ENCODE measurements around the gene OSBPL10.
"Not testable (repeated sequence)": the region's sequence is repeated elsewhere in the genome, so short reads cannot be mapped to it uniquely, and the experiment has no call there.

The OSBPL10 gene

DNA sequence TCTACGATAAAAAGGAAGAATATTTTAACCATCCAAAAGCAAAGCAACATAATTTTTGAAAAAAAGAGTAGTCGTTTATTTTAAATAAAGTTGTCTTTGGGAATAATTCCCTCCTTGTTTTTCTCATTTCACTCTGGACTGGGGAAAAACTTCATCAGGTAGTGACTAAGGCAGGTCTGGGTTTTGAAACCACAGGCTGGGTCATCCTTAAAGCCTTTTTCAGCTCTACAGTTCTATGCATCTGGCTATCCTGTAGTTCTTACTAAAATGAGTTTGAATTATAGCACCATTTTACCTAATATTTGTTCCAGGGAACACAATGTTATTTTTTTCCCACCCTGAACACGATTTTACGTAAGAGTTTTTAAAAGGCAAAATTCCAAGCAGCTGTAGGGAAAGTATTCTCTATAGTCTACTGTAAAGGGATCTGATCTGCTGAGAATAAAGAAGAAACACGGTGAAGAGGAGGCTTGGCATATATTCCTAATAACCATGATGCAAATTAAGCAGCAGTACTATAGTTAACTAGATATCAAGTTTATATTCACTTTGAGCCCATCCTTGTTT lies 107.7 kb downstream of the OSBPL10 start:
- H3K9me3 ChIP-seq = no peaks in the 10 kb centered on the region
- no peak for DNase-seq
- no peak overlapping the region for H3K4me3 ChIP-seq (ENCODE audit: low read depth, low read length)
- no peaks in the 10 kb centered on the region for H3K27me3 ChIP-seq
- no peaks in the 10 kb centered on the region for H3K4me1 ChIP-seq
- no peaks in the 10 kb centered on the region for H3K36me3 ChIP-seq
- TF ChIP-seq, protein P1, sequence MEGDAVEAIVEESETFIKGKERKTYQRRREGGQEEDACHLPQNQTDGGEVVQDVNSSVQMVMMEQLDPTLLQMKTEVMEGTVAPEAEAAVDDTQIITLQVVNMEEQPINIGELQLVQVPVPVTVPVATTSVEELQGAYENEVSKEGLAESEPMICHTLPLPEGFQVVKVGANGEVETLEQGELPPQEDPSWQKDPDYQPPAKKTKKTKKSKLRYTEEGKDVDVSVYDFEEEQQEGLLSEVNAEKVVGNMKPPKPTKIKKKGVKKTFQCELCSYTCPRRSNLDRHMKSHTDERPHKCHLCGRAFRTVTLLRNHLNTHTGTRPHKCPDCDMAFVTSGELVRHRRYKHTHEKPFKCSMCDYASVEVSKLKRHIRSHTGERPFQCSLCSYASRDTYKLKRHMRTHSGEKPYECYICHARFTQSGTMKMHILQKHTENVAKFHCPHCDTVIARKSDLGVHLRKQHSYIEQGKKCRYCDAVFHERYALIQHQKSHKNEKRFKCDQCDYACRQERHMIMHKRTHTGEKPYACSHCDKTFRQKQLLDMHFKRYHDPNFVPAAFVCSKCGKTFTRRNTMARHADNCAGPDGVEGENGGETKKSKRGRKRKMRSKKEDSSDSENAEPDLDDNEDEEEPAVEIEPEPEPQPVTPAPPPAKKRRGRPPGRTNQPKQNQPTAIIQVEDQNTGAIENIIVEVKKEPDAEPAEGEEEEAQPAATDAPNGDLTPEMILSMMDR (IDR thresholded peaks at IDR 0.05; ENCODE audit: low read depth, low read length) = no peak

DNA sequence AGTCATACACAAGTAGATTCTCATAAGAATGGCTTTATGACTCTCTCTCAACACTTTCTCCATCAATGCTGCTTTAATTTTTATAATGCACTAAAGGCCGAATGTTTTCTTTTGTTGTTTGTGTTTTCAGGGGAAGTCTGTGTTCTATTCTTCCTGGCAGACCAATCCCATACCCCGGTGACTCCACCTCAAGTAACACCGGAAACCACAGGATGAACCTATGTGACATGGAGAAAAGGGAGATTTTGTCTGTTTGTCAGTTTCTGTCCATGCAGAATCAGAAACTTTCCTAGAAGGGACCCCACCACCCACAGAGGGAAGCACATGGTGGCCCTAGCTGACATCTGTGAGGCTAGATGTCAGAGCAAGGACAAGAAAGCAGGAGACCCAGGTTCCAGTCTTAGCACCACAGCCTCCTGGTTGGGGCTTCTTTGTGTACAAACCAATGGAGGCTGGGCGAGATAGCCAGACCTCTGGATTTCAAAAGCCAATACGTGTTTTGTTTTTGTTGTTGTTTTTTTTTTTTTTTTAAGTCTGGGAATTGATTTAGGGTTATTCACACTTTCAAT lies 109.0 kb downstream of the OSBPL10 start:
- no peaks in the 10 kb centered on the region for H3K4me1 ChIP-seq
- no peak for DNase-seq
- H3K36me3 ChIP-seq = no peaks in the 10 kb centered on the region
- H3K27me3 ChIP-seq = no peaks in the 10 kb centered on the region
- H3K9me3 ChIP-seq = no peaks in the 10 kb centered on the region
- no peak overlapping the region for H3K4me3 ChIP-seq (ENCODE audit: low read depth, low read length)
- TF ChIP-seq, protein P1 (IDR thresholded peaks at IDR 0.05; ENCODE audit: low read depth, low read length) = no peak

DNA sequence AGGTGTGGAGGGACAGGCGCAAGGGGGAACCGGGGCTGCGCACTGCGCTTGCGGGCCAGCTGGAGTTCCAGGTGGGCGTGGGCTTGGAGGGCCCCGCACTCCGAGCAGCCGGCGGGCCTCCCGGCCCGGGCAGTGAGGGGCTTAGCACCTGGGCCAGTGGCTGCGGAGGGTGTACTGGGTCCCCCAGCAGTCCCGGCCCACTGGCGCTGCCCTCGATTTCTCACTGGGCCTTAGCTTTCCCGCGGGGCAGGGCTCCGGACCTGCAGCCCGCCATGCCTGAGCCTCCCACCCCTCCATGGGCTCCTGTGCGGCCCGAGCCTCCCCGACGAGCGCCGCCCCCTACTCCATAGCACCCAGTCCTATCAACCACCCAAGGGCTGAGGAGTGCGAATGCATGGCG lies 111.0 kb downstream of the OSBPL10 start:
- H3K4me1 ChIP-seq; DNase-seq; H3K9me3 ChIP-seq; H3K27me3 ChIP-seq; H3K36me3 ChIP-seq; H3K4me3 ChIP-seq (ENCODE audit: low read depth, low read length): not testable (repeated sequence)

DNA sequence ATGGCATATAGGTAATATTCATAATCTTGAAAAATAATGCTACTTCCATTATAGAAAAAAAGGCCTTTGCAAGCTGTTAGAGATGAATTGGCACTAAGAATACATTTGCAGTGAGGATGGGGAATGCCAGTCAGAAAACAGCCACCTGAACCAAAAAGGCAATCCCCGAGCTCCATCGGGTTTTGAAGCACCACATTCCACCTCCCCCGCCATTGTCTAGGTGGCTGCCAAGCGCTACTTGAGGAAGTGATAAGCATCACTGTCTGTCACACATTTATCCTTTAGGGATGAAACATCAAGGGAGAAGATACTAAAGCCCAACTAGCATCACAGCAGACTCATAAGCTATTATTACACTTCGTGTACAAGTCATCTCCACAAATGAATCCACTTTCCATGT lies 112.8 kb downstream of the OSBPL10 start:
- H3K4me3 ChIP-seq (ENCODE audit: low read depth, low read length) = no peak overlapping the region
- H3K27me3 ChIP-seq = no peaks in the 10 kb centered on the region
- TF ChIP-seq, protein P1 (IDR thresholded peaks at IDR 0.05; ENCODE audit: low read depth, low read length) = no peak
- no peaks in the 10 kb centered on the region for H3K9me3 ChIP-seq
- no peaks in the 10 kb centered on the region for H3K36me3 ChIP-seq
- no peak for DNase-seq
- H3K4me1 ChIP-seq = no peaks in the 10 kb centered on the region

DNA sequence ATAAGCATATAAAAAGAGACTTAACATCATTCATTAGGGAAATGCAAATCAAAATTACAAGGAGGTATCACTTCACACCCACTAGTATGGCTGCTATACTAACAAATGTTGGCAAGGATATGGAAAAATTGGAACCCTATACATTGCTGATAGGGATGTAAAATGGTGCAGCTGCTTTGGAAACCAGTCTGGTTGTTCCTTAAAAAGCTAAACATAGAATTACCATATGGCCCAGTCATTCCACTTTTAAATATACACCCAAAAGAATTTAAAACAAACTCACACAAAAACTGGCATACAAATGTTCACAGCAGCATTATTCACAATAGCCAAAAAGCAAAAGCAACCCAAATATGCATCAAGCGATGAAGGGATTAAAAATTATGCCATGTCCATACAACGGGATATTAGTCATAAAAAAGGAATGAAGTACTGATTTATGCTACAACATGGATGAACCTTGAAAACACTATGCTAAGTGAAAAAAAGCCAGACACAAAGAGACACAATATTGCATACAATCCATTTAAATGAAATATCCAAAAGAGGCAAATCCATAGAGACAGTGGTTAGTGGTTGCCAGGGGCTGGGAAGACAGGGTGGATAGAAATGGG lies 118.3 kb downstream of the OSBPL10 start:
- Histone ChIP-seq H3K9me3 (no peaks in the 10 kb centered on the region), H3K27me3 (no peaks in the 10 kb centered on the region), H3K4me1 (no peaks in the 10 kb centered on the region), H3K36me3 (no peaks in the 10 kb centered on the region), H3K4me3 (ENCODE audit: low read depth, low read length) (no peak overlapping the region)
- TF ChIP-seq, protein P1 (IDR thresholded peaks at IDR 0.05; ENCODE audit: low read depth, low read length) = no peak
- no peak for DNase-seq

DNA sequence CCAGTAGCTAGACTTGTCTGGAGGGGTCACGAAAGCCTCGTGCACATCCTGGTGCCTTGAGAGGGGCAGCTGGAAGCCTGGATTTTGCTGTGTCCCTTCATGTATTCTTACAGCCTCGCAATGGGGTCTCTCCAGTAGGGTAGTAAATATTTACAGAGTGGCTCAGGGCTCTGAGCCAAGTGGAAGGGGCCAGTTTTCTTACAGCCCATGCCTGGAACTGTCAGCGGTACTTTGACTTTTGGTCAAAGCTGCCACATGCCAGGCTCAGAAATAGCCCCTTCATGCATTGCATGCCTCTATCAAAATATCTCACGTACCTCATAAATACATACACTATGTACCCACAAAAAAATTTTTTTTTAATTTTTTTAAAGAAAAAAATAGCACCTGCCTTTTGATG lies 119.2 kb downstream of the OSBPL10 start:
- Histone ChIP-seq H3K4me3 (ENCODE audit: low read depth, low read length) (no peak overlapping the region), H3K36me3 (no peaks in the 10 kb centered on the region), H3K9me3 (no peaks in the 10 kb centered on the region), H3K4me1 (no peaks in the 10 kb centered on the region), H3K27me3 (no peaks in the 10 kb centered on the region)
- TF ChIP-seq, protein P1 (IDR thresholded peaks at IDR 0.05; ENCODE audit: low read depth, low read length) = no peak
- DNase-seq = no peak

DNA sequence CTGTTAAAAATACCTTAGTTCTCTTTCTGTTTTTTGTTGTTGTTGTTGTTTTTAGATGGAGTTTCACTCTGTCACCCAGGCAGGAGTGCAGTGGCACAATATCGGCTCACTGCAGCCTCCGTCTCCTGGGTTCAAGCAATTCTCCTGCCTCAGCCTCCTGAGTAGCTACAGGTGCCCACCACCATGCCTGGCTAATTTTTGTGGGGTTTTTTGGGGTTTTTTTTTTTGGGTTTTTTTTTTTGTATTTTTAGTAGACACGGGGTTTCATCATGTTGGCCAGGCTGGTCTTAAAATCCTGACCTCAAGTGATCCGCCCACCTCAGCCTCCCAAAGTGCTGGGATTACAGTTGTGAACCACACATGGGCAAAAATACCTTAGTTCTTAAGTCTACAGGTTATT lies 120.4 kb downstream of the OSBPL10 start:
- not testable (repeated sequence) for H3K9me3 ChIP-seq; H3K4me3 ChIP-seq (ENCODE audit: low read depth, low read length); H3K27me3 ChIP-seq; DNase-seq; H3K36me3 ChIP-seq; H3K4me1 ChIP-seq

Data from BE2C (cell line).